ENCODE data around the gene PSMA1.

DNA sequence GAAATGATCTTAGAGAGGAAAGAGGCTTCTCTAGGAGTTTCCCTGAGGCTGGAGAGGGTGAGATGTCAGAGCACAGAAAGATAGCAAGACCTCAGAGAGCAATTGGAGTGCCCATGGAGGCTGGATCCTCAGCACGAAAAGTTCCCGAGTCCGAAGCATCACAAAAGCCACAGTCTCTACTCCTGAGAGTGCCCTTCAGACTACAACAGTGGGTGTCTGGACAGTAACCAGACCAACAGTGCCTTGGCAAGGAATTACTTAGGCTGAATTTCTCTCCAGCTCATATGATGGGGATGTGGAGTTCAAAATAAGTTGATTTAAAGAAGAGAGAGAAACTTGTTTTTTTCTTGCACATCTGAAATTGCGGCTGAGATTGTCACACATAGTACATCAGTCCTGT lies 31.9 kb upstream of the PSMA1 start:
- TF ChIP-seq, protein P1, sequence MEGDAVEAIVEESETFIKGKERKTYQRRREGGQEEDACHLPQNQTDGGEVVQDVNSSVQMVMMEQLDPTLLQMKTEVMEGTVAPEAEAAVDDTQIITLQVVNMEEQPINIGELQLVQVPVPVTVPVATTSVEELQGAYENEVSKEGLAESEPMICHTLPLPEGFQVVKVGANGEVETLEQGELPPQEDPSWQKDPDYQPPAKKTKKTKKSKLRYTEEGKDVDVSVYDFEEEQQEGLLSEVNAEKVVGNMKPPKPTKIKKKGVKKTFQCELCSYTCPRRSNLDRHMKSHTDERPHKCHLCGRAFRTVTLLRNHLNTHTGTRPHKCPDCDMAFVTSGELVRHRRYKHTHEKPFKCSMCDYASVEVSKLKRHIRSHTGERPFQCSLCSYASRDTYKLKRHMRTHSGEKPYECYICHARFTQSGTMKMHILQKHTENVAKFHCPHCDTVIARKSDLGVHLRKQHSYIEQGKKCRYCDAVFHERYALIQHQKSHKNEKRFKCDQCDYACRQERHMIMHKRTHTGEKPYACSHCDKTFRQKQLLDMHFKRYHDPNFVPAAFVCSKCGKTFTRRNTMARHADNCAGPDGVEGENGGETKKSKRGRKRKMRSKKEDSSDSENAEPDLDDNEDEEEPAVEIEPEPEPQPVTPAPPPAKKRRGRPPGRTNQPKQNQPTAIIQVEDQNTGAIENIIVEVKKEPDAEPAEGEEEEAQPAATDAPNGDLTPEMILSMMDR (IDR thresholded peaks at IDR 0.05): no peak
- TF ChIP-seq POLR2A (IDR thresholded peaks at IDR 0.05): no peak

All from thyroid gland (tissue), 4 donors.